NCI-H2081 (cell line): ENCODE data around the gene GPC4.

Source experiments
- DNase-seq, 2 experiments: peaks; one replicate each; lab custom pipeline; 2025; lab: John Stamatoyannopoulos, UW

The GPC4 gene

DNA sequence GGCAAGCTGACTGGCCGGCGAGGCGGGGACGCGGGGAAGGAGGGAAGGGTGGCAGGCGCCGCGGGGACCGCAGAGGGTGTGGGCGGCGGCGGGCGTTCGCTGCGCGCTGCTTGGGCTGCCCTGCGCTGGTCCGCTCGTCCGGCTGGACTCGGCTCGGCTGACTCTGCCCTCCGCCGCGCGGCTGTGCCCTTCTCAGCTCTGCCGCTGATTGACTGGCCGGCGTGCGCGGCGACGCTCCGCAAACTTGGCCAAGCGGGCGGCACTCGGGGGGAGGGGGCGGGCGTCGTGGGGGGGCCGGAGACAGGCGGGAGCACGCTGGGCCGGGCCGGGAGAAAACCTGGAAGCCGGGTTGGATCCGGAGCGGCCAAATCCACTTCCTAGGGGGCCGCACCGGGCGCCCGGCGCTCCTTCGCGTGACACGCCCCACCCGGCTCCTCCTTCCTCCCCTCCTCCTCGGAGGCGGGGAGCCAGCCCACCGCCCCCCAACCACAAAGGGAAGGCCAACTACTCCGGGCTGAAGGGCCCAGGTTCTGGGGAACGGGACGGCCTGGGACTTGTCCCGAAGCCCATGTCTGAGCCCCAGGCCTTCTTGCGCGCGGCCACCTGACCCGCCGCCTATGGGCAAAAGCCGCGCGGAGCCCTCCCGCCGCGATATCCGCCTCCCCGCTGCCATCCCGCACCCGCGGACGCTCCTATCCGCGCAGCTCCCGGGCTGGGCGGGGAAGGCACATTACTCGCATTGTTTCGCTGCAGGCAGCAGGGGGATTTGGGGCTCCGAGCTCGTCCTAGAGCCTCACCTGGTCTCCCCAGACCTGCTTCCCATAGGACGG, at the start of gene GPC4:
TSS of gene GPC4 (minus strand) at position 214 of the 830 bp plus-strand sequence. CDS start 524 bp downstream, outside the sequence.
- peak in 1 of 2 experiments; percentile 9 for DNase-seq

DNA sequence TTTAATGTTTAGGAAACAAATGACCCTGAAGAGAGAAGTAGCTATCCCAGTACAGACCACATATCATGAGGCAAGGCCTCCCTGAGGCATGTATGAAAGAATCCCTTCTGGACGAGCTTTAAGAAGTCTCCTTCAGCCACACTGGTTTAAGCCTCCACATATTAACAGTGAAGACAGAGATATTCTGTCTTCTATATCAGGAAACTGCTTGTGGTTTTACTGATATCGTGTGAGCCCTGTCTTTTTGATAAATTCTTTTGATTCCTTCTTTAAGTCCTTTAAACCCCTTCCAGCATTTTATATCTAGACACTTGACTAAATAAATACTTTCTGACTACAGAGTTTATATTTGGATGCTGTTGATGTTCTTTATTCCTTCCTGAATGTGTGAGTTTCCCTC, 45.9 kb upstream of the GPC4 start:
- DNase-seq = no peak

DNA sequence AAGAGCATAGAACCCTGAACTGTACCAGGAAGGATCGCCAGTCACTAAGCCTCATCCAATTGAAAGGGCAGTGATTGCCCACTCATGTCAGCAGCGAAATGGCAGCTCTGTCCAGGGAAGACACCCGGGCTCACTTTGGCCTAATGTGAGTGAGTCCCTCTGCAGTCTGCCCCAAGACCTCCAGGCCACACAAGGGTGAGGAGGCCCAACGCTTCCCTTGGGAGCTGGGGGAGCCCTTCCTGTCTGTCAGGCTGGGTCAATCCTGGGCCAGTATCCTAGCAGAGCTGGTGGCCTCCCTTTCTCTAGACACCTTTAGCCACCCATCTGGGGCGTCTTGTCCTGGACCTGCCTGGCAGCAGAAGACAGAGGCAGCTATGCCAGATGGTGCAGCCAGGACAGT, 39.6 kb upstream of the GPC4 start:
- no peak for DNase-seq

DNA sequence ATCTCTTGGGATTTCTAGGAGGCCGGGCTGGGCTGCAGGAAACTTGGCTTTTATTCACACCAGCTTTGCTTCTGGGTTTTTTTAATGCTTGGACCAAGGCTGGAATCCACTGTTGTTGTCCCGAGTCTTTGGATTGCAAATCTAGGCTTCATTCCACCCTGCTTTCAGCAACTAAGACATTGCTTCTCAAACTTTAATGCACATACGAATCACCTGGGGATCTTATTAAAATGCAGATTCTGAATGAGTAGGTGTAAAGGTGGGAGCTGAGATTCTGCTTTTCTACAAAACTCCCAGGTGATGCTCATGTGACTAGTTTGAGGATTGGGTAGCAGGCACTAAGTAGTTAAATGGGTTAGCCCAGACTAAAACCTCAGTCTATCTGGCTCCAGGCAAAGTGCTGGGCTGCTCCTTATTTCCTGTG, 39.2 kb upstream of the GPC4 start:
- no peak for DNase-seq

DNA sequence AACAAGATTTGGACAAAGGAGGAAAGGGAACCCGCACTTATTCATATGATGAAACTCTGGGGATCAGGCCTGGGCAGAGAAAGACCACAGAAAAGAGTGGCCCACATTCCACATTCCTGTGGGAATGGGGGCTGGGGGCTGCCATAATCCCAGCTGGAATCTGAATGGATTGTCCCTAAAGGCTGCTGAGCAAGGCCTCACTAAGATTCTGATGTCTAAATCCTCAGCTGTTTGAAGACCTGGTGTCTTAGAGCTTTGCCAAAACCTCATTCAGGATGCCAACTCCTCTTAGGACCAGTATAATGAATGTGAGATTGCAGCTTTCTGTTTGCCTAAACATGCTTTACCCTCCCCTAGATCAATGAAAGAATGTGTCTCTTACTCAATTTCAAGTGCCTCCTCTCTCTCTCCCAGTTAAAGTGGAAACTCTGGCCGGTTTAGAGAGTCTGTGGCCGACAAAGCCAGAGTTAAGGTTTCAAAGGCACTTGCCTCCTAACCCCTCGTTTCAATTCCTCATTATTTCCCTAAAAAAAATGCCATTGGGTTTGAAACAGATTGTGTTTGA, 33.3 kb upstream of the GPC4 start:
- no peak for DNase-seq

DNA sequence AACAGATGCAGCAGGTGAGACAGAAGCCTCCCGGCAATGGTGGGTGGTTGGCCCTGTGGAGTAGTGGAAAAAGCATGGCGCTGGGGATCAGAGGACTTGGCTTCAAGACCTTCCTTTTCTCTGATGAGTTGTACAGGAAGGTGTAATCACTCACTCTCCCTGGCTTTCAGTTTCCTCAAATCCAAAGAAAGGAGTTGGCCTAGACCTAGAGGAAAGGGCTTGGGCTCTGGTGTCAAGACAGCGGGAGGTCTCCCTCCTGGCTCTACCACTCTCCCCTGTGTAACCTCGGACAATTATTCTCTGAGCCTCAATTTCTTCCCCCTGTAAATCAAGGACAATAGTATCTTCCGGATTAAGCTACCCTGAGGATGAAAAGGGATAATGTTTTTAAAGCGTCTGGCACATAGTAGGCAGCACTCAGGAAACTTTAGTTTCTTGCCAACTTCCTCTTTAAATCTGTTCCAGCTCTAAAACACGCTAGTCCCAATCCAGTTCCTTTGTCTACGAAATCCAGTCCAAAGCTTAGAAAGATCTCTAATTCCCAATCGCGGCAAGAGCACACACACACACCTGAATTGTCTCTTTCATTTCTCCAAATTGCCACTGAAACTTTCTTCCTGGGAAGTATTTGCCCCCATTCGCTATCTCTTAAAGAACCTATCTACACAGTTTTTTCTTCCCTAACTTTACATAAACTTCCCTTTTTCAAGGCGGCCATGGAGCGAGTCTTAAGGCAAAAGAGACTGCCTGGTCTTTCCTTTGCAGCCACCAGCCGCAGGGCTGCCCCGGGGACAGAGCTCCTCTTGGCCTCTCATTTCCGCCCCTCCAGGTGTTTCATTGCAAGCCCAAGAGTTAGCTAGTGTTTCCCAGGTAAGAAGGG, 29.9 kb upstream of the GPC4 start:
- peak in 1 of 2 experiments; percentile 16 for DNase-seq

DNA sequence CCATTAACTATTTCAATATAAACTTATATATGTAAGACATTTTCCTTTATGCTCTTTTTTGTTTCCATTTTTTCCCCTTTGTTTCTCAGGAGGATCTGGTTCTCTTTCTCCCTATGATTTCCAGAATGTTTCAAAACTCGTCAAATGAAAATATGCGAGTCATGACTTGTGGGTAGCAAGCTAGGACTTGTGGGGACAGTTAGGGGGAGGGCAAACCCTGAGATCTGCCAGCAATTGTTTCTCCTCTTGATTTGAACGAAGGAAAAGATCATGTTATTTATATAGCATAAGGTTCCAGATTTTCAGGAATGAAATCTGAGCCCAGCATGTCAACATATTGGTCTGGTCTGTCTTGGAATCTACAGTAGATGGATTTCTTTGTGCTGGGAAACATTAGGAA, 28.9 kb upstream of the GPC4 start:
- no peak for DNase-seq

DNA sequence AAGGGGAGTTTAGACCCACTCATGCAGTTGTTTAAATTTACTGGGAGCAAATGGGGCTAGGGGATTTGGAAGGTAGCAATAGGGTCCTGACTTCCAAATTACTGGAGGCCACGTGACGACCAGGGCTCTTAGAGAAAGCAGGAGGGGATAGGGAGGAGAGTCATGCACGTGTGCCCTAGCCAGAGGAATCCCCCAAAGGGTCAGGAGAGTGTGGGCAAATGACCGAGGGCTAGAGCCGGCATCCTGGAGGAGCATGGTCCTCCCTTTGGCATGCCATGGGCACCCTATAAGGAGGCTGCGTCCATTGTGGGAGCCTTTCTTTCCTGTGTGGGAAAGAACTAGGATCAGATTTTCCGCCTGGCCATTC, 25.5 kb upstream of the GPC4 start:
- no peak for DNase-seq

DNA sequence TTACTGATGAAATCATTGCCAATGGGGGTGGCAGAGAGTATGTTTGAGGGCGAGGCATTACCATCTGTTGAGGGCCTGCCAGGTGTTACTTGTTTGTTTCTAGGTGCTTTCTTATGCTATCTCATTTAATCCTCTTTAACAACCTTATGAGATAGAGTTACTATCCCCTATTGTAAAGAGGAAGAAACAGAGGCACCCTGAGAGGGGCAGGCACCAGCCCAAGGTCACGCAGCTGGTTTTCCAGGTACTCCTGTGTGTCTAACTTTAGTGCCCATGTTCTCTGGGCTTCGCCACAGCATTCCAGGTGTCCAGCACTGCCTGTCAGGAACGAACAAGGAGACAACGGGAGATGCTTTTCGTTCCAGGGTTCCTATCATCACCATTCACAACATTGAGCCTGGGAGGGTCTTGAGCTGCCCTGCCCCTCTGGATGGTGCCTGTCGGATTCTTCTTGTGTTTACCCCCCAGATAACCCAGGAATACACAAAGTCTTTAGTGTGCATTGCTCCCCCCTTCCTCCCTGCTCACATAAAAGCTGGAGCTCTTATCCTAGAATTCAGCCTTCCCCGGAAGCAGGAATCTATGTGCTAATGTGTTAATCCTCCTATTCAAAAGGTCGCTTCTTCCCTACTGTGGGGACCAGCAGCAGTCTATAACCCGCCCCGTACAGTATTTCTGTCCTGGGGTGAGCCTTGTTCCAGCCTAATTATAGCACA, 24.9 kb upstream of the GPC4 start:
- DNase-seq = no peak

DNA sequence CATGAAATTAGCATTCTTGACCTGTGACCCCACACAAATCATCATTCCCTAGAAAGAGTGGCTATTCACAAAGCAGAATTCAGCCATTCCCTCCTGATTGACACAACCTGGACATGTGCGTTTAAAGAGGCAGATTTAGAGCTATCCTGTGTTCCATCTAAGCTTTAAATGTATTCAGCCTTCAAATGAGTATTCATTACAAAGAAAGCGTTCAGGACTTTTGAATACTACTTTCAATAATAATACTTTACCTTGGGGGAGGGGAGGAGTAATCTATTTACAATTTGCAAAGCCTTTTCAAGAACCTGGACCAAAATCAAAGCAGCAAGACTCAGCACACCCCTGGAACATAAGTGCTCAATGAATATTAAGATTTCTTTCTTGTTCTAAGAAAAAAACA, 22.5 kb upstream of the GPC4 start:
- DNase-seq = no peak

DNA sequence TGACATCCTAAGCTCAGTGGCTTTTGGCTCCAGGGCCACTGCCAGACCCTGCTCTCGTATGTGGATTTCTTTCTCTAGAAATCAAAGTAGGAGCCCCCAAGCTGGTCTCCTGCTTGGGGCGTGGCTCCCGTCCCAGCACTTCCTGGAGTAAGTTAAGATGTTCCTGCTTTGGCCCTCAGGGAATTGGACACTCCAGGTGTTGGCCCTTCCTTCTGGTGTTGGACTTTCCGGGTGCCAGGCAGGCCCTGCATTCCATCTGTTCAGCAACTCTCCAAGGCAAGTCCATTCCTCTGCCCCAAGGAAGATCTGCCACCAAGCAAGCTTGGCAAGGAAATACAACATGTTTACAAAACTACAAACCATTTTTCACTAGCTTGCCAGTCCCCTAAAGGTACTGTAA, 22.1 kb upstream of the GPC4 start:
- no peak for DNase-seq

DNA sequence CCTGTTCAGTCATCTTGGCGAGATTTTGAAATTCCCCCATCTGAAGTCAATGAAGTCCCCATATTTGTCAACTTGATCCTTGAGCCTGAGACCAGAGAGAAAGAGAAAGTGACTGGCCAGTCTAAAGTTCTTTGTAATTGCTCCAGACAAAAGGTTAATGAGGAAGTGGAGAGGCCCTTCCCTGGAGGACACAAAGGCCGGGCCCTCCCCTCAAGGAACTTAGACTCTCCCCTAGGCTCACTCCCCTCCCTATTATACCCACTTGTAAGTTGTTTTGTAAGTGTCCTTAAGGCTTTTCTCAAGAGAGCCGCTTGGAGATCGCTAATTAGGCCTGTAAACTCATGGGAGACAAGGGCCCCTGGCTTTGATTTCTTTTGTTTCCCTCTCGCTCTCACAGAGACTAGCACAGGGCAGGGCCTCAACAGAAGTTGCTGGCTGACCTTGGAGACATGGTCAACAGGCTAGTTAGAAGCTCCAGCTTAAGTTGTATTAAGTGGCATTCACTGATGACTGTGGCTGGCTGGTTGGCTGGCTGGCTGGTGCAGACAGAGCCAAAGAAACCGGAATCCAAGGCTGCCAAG, 20.3 kb upstream of the GPC4 start:
- DNase-seq = no peak

DNA sequence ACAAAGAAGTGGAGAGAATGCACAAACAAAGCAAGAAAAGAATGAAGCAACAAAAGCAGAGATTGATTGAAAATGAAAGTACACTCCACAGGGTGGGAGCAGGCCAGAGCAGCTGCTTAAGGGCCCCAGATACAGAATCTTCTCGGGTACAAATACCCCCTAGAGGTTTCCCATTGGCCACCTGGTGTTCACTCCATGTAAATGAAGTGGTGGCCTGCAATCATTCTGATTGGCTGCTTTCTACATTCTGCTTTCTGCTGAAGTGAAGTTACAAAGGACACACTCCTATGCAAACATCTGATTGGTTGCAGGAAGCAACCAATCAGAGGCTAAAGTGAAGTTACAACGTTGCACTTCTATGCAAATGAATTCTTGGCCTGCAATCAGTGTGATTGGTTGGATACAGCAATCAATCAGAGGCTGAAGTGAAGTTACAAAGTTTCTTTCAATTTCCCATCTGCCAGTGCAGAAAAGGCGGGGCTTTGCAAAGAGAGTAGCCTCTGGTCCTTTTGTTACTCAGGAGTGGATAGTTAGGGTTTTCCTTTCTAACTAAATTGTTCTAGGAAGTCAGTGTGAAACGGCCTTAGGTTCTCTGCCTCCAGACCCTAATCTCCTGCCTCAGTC, 19.0 kb upstream of the GPC4 start:
- DNase-seq = no peak

DNA sequence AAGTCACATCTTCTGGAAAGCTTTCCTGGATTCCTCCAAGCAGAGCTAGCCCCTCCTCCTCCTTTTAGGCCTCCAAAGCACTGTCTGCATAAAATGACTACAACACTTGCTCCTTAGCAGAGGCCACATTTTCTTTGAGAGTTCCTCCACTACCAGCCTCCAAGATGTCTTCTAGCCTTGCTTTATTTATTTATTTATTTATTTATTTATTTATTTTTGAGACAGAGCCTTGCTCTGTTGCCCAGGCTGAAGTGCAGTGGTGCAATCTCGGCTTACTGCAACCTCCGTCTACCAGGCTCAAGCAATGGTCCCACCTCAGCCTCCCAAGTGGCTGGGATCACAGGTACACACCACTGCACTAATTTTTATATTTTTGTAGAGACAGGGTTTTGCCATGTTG, 4.6 kb upstream of the GPC4 start:
- no peak for DNase-seq

DNA sequence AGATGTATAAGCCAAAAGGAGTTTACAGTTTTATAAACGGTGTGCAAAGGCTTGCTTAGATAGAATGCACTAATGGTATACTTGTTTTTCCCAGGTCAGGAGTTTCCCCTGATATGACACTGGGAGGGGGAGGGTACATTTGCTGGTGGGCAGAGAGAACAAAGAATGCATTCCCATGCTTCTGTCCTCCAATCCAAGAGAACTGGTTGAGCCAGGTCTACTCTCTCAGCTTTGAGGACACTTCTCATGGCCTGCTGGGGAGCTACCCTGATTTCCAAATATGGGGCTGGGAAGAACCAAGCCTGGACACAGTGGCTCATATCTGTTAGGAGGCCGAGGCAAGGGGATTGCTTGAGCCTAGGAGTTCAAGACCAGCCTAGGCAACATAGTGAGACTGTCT, 3.3 kb upstream of the GPC4 start:
- no peak for DNase-seq

DNA sequence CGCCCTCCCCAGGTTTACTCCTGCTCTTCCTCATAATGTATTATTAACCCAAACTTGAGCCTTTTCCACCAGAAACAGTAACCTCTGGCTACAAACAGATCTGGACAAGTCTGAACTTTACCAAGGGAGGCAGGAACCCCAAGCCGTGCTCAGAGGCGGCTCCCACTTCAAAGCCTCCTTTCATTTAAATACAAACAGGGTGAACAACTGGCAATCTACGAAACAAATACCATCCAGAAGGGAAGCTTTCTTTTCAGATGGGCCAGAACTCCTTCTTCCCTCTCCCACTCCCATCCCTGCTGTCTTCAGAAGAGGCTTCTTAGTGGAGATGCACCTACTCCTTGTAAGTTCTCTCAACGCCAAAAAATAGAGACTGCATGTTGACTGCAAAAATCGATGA, 2.1 kb upstream of the GPC4 start:
- DNase-seq = no peak

DNA sequence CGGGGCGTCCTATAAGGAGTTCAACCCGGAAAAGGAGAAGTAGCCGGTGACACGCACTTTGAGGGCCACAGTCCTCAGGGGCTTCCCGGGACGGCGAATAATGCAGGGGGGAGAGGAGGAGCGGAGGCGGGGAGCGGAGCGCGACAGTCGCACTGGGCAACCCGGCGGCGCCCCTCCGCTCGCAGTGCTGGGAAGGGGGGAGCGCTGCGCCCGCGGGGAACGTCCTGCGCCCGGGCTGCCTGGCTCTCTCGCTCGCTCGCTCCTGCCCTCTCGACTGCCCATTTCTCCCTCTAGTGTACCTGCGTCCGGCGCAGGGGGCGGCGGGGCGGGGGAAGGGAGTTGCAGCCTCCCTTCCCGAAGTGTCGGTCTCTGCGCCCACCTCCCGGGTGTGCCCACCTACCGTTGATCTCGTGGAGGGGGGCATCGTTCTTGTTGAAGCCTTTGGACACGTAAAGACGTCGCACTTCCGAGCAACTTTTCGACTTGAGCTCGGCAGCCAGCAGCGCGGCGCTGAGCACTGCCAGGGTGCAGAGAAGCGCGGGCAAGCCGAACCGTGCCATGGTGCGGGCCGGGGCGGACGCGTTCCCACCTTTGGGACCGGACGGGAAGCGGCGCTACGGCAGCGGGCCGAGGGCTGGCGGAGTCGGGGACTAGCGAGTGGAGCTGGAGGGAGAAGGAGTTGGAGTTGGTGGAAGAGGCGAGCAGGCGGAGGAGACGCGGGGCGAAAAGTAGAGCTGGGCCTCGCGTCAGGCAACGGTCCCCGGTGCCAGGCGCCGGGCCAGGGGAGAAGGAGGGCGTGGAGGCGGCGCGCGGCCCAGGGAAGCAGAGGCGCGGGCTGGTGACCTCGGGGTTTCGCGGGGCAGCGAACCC, 648 bp downstream of the GPC4 start:
- no peak for DNase-seq

DNA sequence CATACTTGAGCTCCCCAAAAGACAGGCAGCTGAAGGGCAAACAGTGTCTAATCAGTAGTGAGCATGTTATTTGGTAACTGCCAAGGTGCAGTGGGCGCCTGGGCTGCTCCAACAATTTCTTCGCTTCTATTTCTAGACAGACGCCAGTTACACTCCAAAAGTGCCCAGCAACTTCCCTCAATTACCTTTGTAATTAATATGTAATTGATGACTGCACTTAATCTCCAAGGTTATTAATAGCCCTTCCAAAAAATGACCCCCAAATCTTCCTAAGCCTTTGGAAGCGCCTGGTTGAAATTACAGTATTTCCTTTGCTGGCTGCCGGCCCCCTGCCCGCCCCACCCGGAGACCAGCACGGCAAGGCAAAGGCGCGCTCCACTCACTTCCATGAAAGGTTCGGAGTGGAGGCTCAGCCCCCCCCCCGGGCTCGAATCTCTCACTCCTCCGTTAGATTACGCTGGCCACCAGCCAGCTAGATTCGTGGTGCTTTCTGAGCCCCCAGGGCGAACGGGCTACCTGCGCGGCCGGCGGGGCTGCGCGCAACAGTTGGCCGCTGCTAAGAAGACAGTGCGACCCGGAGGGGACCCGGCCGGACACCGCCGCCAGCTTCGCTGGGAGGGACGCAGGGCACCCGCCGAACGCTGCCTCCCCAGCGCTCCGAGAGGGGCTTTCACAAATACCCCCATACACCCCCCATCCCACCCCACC, 1.9 kb downstream of the GPC4 start:
- DNase-seq = no peak

DNA sequence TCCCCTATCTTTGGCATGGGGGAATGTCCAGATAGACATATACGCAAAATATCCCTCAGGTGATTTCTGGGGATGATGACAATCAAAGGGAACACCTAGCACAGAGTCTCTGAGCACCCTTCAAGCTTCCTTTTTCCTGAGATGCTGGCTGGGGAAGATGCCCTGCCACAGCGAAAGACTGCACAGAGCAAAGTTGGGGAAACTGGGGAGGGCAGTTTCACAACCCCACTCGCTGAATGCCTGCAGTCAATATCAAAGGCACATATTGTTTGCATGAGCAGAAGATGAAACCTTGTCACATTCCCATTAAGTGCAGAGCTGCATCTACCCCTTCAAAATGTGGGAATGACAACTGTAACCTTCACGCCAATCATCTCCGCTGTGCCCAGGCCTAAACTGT, 2.6 kb downstream of the GPC4 start:
- DNase-seq = no peak

DNA sequence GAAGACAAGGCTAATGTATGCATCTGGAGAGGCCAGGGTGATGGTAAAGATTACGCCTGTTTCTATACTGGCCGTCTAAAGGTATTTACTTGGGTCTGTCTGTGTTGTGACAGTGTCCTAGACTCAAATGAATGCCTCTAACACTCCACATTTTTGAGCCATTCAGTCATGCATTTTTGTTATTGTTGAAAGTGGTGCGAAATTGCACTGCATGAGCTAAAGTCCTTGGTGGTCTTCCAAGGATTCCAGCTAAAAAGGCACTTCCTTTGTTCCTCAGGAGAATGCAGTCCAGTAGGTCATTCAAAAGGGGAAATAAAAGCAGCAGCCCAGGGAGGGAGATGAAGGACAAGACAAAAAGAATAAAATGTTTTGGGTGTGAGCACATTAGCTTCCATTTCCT, 3.0 kb downstream of the GPC4 start:
- DNase-seq = no peak
